Parathyroid adenoma (tissue), 2 donors: ENCODE measurements around the gene CLDN6.
"Not testable (repeated sequence)": the region's sequence is repeated elsewhere in the genome, so short reads cannot be mapped to it uniquely, and the experiment has no call there.

ENCODE experiments used
- H2AFZ ChIP-seq: fragments of 300-600 bp; sonication (generic); one replicate; pipeline ENCODE4 v1.7.0; 2017; ENCODE audit warnings: antibody characterized with exemption, mild to moderate bottlenecking
- H3K27ac ChIP-seq: fragments of 300-600 bp; sonication (generic); one replicate; pipeline ENCODE4 v1.7.0; 2017
- H3K27me3 ChIP-seq: fragments of 300-600 bp; sonication (generic); one replicate; pipeline ENCODE4 v1.7.0; 2017; ENCODE audit warnings: low read length; ENCODE audit not compliant: control insufficient read depth, insufficient read depth
- H3K36me3 ChIP-seq: fragments of 300-600 bp; sonication (generic); one replicate; pipeline ENCODE4 v1.7.0; 2017; ENCODE audit warnings: low read length; ENCODE audit not compliant: control insufficient read depth, insufficient read depth
- H3K4me1 ChIP-seq: fragments of 300-600 bp; sonication (generic); one replicate; pipeline ENCODE4 v1.7.0; 2017; ENCODE audit warnings: control low read depth
- H3K4me2 ChIP-seq: fragments of 300-600 bp; sonication (generic); one replicate; pipeline ENCODE4 v1.7.0; 2017; ENCODE audit warnings: low read length
- H3K4me3 ChIP-seq: fragments of 300-600 bp; sonication (generic); one replicate; pipeline ENCODE4 v1.7.0; 2017; ENCODE audit warnings: low read depth, low read length
- H3K79me2 ChIP-seq: fragments of 300-600 bp; sonication (generic); one replicate; pipeline ENCODE4 v1.7.0; 2017; ENCODE audit warnings: control low read depth
- H3K9ac ChIP-seq: fragments of 300-600 bp; sonication (generic); one replicate; pipeline ENCODE4 v1.7.0; 2017; ENCODE audit warnings: mild to moderate bottlenecking
- H3K9me3 ChIP-seq: fragments of 300-600 bp; sonication (generic); one replicate; pipeline ENCODE4 v1.7.0; 2017; ENCODE audit warnings: low read length; ENCODE audit not compliant: control insufficient read depth
- CTCF ChIP-seq: fragments of 300-600 bp; sonication (generic); IDR thresholded peaks from one replicate; pipeline ENCODE4 v1.7.0; 2017; ENCODE audit warnings: antibody characterized with exemption, mild to moderate bottlenecking
- donor health status: primary hyperparathyroidism.

Gene CLDN6

DNA sequence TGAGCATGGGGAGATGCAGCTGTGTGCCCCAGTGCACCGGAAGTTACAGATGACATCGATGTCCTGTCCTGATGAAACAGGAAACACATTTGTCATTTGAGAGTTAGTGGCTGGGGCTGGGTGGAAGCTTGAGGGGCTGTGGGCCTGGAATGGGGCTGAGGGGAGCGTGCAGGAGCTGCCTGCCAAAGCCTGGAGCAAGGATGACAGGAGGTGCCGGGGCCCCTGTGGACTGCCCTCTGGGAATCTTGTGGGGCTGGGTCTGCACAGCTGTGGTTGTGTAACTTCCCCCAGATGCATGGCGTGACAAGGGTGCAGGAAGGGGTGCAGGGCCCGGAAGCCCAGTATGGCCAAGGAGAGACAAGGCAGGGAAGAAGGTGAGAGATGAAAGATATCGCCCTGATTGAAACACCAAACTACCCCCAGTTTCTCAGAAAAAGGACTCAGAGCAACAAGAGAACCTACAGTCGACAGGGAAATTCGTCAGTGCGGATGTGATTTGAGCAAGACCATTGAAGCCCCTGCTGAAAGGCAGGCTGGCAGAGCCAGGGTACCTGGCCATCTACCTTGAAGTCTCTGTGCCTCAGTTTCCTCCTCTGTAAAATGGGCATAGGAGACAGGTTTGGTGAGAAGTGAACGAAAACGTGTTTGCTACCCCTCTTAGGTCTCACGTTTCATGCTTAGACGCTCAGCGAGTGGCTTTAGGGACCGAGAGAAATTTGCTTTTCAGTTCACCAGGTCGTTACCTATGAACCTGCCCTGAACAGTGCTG lies 37.2 kb upstream of the CLDN6 start:
- Histone ChIP-seq H3K79me2 (no peaks in the 10 kb centered on the region), H3K9ac (no peak overlapping the region), H3K27ac (no peak overlapping the region), H3K4me1 (no peaks in the 10 kb centered on the region), H3K36me3 (no peaks in the 10 kb centered on the region), H3K4me3 (no peak overlapping the region), H3K4me2 (no peak overlapping the region), H3K9me3 (no peaks in the 10 kb centered on the region), H2AFZ (no peak overlapping the region), H3K27me3 (no peaks in the 10 kb centered on the region)
- TF ChIP-seq CTCF = no peak

- not testable (repeated sequence) for H3K4me1 ChIP-seq, H3K27me3 ChIP-seq, H2AFZ ChIP-seq, H3K79me2 ChIP-seq, H3K4me3 ChIP-seq, H3K4me2 ChIP-seq, H3K36me3 ChIP-seq, H3K9ac ChIP-seq, H3K27ac ChIP-seq, H3K9me3 ChIP-seq
Measured at GRCh38 chr16:3053330-3053710, 35.3 kb upstream of the CLDN6 start.

DNA sequence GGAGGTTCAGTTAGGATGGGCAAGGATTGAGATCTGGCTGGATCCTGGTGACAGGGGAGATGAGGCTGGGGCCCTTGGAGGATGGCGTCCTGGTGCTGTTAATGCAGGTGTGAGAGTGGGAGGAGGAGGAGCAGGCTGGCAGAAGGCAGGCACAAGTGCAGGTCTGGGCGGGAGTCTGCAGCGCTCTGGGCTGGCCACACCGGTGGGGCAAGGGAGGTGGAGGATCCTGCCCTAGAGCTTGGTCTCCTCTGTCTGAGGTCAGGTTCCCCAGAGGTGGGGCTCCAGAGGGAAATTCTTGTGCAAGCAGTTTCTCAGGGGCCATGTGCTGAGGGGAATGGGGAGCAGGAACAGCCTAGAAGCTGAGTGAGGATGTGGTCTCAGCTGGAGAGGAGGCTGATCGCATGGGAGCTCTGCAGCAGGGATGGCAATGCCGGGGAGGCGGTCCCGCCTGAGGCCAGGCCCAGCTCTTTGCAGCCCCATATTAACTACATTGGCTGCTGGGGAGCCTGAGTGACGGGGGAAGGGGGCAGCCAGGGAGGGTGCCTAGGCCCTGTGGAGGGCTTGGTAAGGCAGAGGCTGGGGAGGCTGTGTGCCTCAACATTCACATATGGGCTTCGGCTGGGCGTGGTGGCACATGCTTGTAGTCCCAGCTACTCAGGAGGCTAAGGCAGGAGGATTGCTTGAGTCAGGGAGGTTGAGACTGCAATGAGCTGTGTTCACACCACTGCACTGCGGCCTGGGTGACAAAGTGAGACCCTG lies 34.8 kb upstream of the CLDN6 start:
- not testable (repeated sequence) for H3K27ac ChIP-seq, H3K27me3 ChIP-seq, H3K4me3 ChIP-seq, H3K79me2 ChIP-seq, H3K36me3 ChIP-seq, H3K9ac ChIP-seq, H3K9me3 ChIP-seq, H2AFZ ChIP-seq, H3K4me2 ChIP-seq, H3K4me1 ChIP-seq

- H3K27ac ChIP-seq = no peak overlapping the region
- TF ChIP-seq CTCF = no peak
- no peaks in the 10 kb centered on the region for H3K79me2 ChIP-seq
- H3K4me1 ChIP-seq = peaks cover 3% of the 10 kb centered on the region
- H3K27me3 ChIP-seq = peaks cover 5% of the 10 kb centered on the region
- no peaks in the 10 kb centered on the region for H3K36me3 ChIP-seq
- H3K9ac ChIP-seq = no peak overlapping the region
- H3K4me2 ChIP-seq = no peak overlapping the region
- no peak overlapping the region for H3K4me3 ChIP-seq
- no peak overlapping the region for H2AFZ ChIP-seq
- H3K9me3 ChIP-seq = no peaks in the 10 kb centered on the region
Measured at GRCh38 chr16:3051494-3051893, 33.5 kb upstream of the CLDN6 start.

GRCh38 chr16:3051009-3051408 lies 33.0 kb upstream of the CLDN6 start:
- TF ChIP-seq CTCF = no peak
- Histone ChIP-seq H3K27ac (no peak overlapping the region), H3K9me3 (no peaks in the 10 kb centered on the region), H3K4me3 (no peak overlapping the region), H3K27me3 (peaks cover 7% of the 10 kb centered on the region), H3K4me1 (peaks cover 3% of the 10 kb centered on the region), H3K36me3 (no peaks in the 10 kb centered on the region), H3K9ac (no peak overlapping the region), H3K4me2 (no peak overlapping the region), H2AFZ (no peak overlapping the region), H3K79me2 (no peaks in the 10 kb centered on the region)
